HG02943 (cell line): Measurements from ENCODE around the gene STEEP1.
A peak's percentile ranks its signal among the peaks of the same experiment; 100 is the strongest.
"Not testable (repeated sequence)": the region's sequence is repeated elsewhere in the genome, so short reads cannot be mapped to it uniquely, and the experiment has no call there.

Experiments
- ATAC-seq: cut with Tn5 transposase; IDR thresholded peaks from one replicate; pipeline ENCODE4 v1.9.1; 2021; ENCODE audit warnings: mild to moderate bottlenecking, low read depth, moderate library complexity; ENCODE audit not compliant: unreplicated experiment

The STEEP1 gene

DNA sequence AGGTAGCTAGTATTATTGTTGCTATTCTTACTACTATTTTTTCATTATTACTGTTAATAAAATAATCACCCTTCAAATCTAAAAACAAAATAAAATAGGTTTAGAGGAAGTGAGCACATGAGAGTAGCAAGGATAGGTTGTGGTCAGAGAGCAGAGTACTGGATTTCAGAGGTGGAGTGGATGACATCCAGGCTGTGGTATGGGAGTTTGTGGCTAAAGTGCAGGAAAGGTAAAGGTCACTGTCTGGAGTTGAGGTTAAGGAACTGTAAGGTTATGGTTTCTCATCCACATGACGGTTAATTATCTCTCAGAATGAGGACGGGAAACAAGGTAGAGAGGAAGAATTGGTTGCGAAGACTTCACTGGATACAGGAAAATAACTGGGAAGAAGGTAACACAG lies 27.7 kb downstream of the STEEP1 start:
- ATAC-seq, result no peak

DNA sequence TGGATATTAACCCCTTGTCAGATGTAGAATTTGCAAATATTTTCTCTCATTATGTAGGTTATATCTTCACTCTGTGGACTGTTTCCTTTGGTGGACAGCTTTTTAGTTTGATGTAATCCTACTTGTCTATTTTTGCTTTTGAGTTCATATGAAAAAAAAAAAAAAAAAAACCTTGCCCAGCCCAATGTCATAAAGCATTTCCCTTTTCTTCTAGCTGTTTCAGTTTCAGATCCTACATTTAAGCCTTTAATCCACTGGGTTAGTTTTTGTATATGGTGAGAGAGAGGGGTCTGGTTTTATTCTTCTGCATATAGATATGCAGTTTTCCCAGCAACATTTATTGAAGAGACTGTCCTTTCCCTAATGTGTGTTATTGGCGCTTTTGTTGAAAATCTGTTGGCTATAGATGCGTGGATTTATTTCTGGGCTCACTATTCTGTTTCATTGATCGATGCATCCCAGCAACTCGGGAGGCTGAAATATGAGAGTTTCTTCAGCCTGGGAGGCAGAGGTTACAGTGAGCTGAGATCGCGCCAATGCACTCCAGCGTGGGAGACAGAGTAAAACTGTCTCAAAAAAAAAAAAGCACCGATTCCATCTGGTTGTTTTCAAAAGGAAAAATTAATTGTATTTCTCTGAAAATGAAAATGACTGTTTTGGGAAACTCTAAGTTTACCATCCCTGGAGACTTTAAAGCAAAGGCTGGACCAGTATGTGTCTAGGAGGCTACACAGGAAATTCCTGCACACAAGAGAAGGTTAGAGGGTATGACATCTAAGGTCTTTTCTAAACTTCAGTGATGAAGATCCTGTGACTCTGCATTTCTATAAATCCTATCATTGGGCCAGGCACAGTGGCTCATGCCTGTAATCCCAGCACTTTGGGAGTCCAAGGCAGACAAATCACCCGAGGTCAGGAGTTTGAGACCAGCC lies 35.6 kb downstream of the STEEP1 start:
- ATAC-seq, result no peak

DNA sequence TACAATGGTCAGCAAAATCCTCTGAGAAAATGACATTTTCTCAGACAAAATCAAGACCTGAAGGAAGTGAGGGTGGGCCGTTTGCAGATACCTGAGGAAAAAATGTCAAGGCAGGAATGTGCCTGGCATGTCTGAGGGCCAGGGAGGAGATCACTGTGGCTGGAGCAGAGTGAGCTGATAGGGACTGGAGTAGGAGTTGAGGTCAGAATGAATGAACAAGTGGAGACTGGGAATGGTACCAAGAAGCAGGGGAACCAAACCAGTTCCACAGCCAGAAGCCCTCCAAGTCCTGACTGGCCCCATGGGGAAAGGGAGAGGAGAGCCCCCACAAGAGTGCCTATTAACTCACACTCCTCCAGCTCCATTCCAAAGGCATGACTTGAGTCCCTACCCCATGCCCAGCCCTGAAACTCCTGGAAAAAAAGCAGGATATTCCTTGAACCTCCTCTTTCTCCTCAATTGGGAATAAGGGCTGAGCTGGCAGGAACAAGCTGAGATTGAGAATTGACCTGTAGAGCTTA lies 41.5 kb downstream of the STEEP1 start:
- no peak for ATAC-seq

DNA sequence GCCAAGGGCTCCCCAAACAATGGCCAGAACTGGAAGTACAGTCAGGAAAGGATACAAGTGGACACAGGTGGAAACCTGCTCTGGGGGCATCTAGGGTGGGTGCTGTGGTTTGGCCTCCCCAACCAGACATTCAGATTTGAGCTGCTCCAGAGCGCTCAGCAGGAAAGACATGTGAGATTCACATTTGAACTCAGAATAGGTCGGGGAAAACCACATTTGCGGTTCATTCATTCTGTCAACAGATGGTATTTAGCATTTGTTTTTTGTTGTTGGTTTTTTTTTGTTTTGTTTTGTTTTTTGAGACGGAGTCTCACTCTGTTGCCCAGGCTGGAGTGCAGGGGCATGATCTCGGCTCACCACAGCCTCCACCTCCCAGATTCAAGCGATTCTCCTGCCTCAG lies 44.0 kb downstream of the STEEP1 start:
- no peak for ATAC-seq

DNA sequence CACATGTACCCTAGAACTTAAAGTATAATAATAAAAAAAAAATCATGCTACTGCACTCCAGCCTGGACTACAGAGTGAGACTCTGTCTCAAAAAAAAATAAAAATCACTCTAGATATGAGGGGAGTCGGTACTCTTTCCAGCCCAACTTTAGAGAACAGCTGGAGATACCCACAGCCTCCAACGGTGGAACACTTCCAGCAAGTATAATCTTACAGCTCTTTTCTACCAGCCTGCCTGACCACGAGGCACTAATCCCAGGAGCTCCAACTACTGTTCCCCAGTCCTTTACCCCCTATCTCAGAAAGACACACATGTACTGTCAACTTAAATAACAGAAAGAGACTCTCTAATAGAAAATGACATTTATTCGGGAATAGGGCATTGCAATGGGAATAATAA lies 46.8 kb downstream of the STEEP1 start:
- no peak for ATAC-seq

DNA sequence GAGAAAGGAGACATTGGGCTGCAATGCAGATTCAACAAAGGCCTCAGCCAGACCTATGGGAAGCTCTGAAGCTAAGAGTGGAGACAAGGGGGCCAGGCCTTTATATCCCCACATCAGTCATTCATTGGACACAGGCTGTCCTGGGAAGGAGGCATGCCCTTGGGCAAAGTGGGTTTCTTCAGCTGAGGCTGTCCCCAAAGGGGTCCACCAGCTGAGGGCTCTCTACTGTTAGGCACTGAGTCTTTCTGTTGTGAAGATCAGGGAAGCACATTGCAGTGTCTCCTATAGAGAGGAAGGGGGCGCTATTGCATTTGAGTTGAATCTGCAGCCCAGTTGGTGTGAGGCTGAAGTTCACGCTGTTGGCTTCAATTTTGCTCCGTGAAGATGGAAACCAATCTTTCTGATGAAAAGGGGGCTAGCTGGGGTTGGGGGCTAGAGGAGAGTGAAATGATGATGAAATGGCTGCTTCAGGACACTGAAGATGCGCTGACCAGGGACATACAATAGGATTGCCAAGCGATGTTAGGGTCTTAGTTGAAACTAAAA lies 49.0 kb downstream of the STEEP1 start:
- ATAC-seq, result peak; percentile 79

DNA sequence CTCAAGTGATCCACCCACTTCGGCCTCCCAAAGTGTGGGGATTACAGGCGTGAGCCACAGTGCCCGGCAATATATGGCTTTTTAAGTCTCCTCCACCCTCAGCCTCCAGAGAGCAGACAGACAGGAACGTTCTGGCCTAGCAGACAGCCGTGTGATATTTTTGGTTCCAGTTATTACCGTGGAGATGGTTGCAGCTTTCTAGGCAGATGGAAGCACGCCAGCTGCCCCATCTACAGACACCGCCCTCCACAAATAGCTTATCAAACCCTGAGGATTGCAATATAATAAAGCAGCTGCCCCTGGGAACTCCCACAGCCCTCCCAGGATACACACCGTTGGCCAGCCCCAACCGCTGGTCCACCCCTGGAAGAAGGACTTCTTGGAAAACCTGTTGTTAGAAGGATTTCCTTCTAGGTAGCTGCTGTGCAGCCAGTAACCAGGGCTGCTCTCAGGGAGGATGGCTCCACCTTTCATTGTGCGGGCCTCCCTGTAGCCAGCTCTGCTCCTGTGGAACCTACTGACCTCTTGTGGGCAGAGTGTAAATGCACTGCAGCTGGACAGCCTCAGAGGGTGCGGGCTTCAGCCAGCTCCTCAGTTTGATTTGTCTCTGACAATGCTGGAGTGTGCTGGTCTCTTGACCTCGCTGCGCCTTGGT lies 52.9 kb downstream of the STEEP1 start:
- no peak for ATAC-seq

DNA sequence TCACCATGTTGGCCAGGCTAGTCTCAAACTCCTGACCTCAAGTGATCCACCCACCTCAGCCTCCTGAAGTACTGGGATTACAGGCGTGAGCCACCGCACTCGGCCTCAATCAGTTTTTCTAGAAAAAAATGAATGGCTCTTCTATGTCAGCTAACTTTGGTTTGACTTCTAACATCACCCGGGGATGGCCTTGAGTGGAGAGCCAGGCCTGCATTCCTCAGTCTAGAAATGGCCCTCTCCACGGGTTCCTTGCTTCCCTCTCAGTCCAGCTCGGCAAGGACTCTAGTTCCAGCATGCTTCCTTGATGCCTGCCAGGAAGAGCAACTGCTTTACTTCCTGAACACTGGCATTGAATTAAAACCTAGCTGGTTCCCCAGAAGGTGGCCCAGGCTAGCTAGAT lies 58.0 kb downstream of the STEEP1 start:
- no peak for ATAC-seq

DNA sequence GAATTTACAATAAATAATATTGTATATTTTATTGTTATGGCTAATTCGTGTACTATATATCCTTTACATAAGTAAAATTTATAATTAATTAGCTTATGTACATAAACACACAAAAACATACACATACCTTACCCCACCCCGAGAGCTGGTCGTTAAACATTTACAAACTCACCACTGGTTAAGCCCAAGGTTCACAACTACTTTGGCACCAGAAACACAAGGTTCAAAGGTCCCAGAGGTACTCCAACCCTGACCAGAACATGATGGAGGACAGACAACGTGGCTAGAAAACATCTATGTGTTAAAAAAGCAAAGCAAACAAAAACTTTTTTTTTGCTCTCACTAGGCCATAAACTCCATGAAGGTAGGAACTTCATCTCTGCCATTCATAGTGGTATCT lies 59.3 kb downstream of the STEEP1 start:
- ATAC-seq, result no peak

DNA sequence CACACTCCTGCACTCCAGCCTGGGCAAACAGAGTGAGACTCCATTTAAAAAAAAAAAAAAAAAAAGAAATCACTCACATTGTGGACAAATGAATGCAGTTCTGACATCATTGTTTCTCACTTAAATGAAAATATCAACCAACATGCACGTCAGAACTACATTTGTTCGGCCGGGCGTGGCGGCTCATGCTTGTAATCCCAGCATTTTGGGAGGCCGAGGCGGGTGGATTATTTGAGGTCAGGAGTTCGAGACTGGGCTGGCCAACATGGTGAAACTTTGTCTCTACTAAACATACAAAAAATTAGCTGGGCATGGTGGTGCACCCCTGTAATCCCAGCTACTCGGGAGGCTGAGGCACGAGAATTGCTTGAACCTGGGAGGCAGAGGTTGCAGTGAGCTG lies 60.1 kb downstream of the STEEP1 start:
- not testable (repeated sequence) for ATAC-seq

DNA sequence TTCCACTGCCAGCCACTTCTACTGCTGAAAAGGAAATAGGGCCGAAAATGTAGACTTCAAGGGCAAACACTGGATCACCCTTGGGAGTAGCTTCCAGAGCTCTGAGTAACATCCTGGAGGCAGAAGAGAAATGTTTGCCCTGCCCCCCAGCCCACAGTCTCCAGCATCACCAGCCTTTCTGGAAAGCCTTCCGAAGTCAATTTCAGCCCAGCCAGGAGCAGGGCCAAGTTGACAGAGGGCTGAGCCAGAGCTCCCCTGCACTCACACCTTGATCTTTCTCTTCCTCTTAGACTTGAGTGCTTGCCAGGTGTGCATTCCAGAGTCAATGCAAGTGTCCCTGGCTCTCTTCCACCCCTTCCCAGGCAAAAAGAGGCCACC lies 61.7 kb downstream of the STEEP1 start:
- no peak for ATAC-seq

DNA sequence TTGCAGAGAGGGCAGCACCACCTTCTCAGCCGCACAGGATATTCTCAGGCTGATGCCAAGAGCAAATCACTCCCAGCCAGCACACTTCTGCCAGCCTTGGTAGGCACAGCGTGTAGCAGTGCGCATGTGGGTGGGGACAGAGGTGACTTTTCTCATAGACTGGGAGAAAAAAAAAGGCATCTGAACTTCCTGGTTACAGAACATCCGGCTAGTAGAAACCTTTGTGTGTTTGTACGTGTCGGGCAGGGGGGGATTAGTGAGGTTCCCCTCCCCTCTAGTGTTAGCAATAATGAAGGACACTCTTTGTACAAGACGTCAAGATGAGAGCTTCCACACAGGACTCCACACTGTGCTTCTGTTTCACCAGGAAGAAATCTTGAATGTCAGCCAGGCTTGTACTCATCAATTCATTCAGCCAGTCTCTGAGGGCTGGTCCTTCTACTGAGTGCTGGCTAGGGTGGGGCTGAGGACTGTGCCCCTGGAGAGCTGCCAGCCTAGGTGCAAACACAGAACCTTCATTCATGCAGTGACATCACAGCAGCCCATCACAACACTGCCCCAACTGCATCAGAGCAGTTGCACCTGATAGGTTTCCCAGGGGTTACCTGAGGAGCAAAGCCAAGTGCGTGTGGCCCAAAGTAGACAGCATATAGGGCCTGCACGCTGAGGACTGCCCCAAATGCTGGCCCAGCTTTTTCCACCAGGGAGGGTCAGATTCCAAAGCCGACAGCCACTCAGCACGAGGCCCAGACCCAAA lies 62.3 kb downstream of the STEEP1 start:
- ATAC-seq, result no peak

DNA sequence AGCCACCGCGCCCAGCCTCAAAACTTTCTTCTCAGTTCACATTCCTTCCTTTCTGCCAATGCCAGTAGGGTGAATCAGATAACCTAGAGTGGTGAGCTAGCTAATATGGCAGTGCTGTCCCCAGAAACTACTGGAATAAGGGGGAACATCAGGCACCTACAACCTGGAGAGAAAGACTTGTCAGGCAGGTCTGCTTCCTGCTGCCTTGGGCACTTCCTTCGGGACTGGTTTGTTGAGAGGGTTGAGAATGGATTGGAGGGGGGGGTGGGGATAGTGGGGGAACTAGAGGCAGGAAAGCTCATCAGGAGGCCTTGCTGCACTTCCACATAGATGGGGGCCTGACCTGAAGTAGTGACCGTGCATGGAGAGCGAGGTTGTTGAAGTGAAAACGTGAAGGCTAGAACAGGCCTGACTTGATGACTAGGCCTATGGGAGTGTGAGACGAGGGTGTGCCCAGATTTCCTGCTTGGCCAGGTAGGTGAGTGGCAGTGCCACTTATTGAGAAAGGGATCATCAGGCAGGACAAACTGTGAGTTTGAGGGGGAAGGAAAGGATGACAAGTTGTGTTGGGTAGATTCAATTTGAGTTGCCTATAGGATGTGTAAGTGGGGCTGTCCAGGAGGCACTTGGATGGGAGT lies 63.6 kb downstream of the STEEP1 start:
- ATAC-seq, result no peak

DNA sequence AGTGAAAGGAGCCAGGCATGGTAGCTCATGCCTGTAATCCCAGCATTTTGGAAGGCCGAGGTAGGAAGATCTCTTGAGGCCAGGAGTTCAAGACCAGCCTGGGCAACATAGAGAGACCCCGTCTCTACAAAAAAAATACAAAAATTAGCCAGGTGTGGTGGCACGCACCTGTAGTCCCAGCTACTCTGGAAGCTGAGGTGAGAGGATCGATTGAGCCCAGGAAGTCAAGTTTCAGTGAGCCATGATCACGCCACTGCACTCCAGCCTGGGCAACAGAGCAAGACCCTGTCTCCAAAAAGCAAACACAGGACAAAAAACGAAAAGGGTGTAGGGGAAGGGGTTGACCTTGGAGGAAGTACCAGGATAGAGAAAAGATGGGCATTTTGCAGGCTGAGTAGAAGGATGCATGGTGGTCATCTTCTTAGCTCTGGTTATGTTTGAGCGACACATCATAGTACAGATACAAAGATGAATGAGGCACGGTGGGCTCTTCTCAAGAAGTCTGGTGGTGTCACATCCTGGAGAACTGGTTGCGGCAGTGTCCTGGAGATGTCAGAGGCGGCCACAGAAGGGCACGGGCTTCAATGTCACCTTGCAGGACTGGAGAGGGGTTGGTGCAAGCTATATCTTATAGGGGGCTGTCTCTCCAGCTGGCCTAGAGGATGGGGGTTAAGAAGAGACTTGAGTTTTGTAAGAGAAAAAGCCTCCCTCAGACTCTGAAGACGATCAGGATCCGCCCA lies 65.0 kb downstream of the STEEP1 start:
- no peak for ATAC-seq

DNA sequence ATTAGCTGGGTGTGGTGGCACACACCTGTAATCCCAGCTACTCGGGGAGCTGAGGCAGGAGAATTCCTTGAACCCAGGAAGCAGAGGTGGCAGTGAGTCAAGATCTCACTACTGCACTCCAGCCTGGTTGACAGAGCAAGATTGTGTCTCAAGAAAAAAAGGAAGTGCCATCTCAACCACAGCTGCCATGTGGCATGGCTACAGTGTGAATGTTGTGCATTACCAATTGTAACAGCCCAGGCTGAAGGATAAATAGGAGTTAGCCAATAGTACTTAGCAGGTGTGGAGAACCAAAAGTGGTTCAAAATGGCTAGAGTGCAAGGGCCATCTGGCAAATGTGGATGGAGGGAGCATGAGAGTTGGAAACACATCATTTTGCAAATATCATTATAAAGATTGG lies 68.0 kb downstream of the STEEP1 start:
- ATAC-seq, result no peak

DNA sequence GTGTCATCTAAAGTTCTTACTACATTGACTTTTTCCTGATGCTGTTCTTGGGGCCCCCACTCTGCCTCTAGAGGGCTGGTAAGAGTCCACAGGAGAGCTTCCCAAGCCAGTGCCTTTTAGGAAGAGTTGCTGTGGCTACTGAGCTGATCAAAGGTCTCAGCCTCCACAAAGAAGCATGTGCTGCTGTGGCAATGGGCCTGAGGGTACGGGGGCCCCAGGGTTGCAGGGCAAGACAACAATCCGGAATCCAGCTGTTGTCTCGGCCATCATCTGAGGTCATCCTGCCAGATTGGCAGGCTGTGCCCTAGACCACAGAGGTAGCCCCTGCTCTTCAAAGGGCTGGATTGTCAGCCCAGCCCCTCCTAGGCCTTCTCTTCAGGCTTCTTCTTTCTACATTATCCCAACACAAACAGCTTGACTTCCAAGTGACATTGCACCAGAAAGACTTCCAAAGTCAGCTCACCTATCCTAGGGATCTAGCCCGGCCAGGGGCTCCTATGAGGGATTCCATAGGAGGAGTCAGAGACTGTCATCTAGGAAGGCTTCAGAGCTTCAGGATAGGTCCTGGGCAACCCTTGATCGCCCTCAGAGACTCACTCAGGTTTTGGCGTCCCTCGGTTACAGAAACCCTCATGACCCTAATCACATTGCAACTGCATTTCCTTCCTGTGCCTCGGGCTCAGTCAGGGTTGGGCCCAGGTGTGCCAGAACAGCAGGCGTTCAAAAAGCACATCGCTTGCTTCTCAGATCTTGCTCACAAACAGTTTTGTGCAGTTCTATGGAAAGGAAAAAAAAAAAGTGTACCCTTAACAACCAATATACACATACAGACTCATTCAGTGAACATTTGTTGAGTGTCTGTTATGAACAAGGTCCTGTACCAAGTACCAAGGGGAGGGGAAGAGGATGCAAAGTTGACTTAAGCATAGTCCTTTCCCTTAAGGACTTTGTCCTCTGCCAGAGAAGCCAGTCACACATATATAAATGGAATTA lies 69.2 kb downstream of the STEEP1 start:
- no peak for ATAC-seq

DNA sequence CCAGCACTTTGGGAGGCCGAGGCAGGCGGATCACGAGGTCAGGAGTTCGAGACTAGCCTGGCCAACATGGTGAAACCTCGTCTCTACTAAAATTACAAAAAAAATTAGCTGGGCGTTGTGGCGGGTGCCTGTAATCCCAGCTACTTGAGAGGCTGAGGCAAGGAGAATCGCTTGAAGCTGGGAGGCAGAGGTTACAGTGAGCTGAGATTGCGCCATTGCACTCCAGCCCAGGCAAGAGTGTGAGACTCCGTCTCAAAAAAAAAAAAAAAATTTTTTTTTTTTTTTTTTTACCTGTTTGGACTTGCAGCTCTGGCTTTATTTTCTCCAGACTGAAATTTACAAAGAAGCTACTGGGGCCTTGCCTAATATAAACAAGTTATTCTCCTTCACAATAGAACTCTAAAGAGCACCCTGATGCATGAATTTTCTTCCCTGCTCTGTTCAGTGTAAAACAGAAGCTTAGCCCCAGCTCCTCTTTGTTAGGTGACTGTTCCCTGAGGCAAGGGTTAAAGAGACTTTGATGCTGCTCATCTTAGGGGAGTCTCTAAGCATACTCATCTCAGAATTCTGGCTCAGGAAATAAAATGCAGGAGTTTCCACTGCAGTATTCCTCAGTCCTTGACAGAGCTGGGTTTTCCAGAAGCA lies 71.2 kb downstream of the STEEP1 start:
- not testable (repeated sequence) for ATAC-seq

DNA sequence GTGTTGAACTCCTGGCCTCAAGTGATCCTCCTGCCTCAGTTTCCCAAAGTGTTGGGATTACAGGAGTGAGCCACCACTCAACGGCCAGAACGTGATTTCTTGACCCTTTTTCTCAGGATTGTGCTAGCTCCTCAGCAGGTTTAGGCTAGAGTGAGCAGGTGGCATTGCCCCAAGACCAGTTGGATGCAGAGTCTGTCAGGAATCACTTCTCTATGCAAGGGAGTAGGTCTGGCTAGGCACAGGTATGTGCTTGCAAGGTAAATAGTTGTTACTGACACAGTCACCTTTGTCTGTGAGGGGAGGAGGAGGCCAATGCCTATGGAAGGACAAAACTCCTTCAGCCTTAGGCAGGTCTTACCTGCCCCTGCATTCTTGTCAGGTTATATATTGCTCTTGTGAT lies 72.7 kb downstream of the STEEP1 start:
- ATAC-seq, result no peak
